ENCODE measurements around the gene UGT2A2. TPM values are rescaled to one million over a fixed set of nuclear protein-coding genes. Genes with fewer than 3 reads are reported as not detected.

Gene UGT2A2
- total and polyA plus RNA-seq, 12 donors, result not detected

GRCh38 chr4:69563424-69563823 lies 76.0 kb downstream of the UGT2A2 start:
- H3K27ac ChIP-seq, result no peak overlapping the region
- H3K9me3 ChIP-seq (replicated peaks in 1 of 3), result no peaks in the 10 kb centered on the region
- H3K36me3 ChIP-seq (replicated peaks in 1 of 2), result no peaks in the 10 kb centered on the region
- no peaks in the 10 kb centered on the region for H3K4me1 ChIP-seq (replicated peaks in 1 of 2)
- no peak for DNase-seq
- TF ChIP-seq POLR2A (IDR thresholded peaks at IDR 0.05) (no peak), CTCF (IDR thresholded peaks at IDR 0.05) (no peak)
- intact Hi-C loops (cut with DNase I), result no loop called here
- H3K4me3 ChIP-seq, result no peak overlapping the region
- H3K27me3 ChIP-seq, result no peaks in the 10 kb centered on the region
- WGBS, 4 donors, result 39 to 73% (median 52%) methylated on average over 2 of the region's 2 CpGs

GRCh38 chr4:69549651-69550050 lies 89.8 kb downstream of the UGT2A2 start:
- Histone ChIP-seq H3K9me3 (replicated peaks in 1 of 3) (no peaks in the 10 kb centered on the region), H3K27me3 (no peaks in the 10 kb centered on the region), H3K4me1 (replicated peaks in 1 of 2) (no peaks in the 10 kb centered on the region), H3K27ac (no peak overlapping the region), H3K4me3 (no peak overlapping the region), H3K36me3 (replicated peaks in 1 of 2) (no peaks in the 10 kb centered on the region)
- WGBS, 4 donors, result 61 to 77% (median 67%) methylated on average over 2 of the region's 2 CpGs
- no peak for TF ChIP-seq CTCF (IDR thresholded peaks at IDR 0.05)
- no peak for TF ChIP-seq POLR2A (IDR thresholded peaks at IDR 0.05)
- DNase-seq, result no peak
- intact Hi-C loops (cut with DNase I), result no loop called here

- Histone ChIP-seq H3K4me3 (no peak overlapping the region), H3K9me3 (replicated peaks in 1 of 3) (no peaks in the 10 kb centered on the region), H3K36me3 (replicated peaks in 1 of 2) (no peaks in the 10 kb centered on the region), H3K27me3 (no peaks in the 10 kb centered on the region), H3K4me1 (replicated peaks in 1 of 2) (no peaks in the 10 kb centered on the region), H3K27ac (no peak overlapping the region)
- no peak for DNase-seq
- intact Hi-C loops (cut with DNase I), result no loop called here
- 48 to 70% (median 56%) methylated on average over 6 of the region's 6 CpGs for WGBS, 4 donors
- TF ChIP-seq CTCF (IDR thresholded peaks at IDR 0.05), result no peak
- TF ChIP-seq POLR2A (IDR thresholded peaks at IDR 0.05), result no peak
Measured at GRCh38 chr4:69546134-69546765, 93.2 kb downstream of the UGT2A2 start.

Small RNAs within 50 kb of the gene (small RNA-seq; reads per million reads assigned to genes)
- gene UGT2A2, result 0 reads per million in 2 donors

Other genes with a start within 250 kb of the UGT2A2 start
- gene UGT2B4, start 143.7 kb downstream of the UGT2A2 start, total RNA-seq, result under 1 TPM in 1 of 9 donors, not detected in 8; 0.27 TPM
- under 1 TPM in 1 of 3 donors, not detected in 2; 0.24 TPM for gene UGT2B4, start 143.7 kb downstream of the UGT2A2 start, polyA plus RNA-seq
- gene UGT2A1, start 13.6 kb upstream of the UGT2A2 start, total RNA-seq, result under 1 TPM in 1 of 9 donors, not detected in 8; 0.11 TPM
- not detected for gene UGT2A1, start 13.6 kb upstream of the UGT2A2 start, polyA plus RNA-seq
- gene SULT1B1, start 121.0 kb upstream of the UGT2A2 start, total RNA-seq, result 1 to 10 TPM in 4 of 9 donors, under 1 TPM in 5; 0.18 to 2.0 (median 0.64) TPM
- under 1 TPM; 0.20 to 0.33 (median 0.32) TPM for gene SULT1B1, start 121.0 kb upstream of the UGT2A2 start, polyA plus RNA-seq
- gene SULT1E1, start 220.5 kb upstream of the UGT2A2 start, total RNA-seq, result 10 to 100 TPM in 6 of 9 donors, 1 to 10 TPM in 3; 8.0 to 52.9 (median 16.0) TPM
- 10 to 100 TPM; 14.5 to 33.0 (median 24.1) TPM for gene SULT1E1, start 220.5 kb upstream of the UGT2A2 start, polyA plus RNA-seq